Measurements from ENCODE around the gene EIF4E2. TPM values are rescaled to one million over a fixed set of nuclear protein-coding genes. Genes with fewer than 3 reads are reported as not detected.

EIF4E2 gene
- polyA plus RNA-seq, 3 donors from 2014 or later, result 60.5 to 82.0 (median 80.3) TPM

- peak overlapping the region in 1 of 6 donors; percentile 34 for H3K27ac Mint-ChIP-seq
Measured at GRCh38 chr2:232571026-232571474, 20.6 kb downstream of the EIF4E2 start.

GRCh38 chr2:232573042-232573441 is 22.6 kb downstream of the EIF4E2 start:
- no peak for DNase-seq
- Mint-ChIP-seq H3K27me3 (ENCODE audit: low read depth in 3 of 3) (peaks cover 0 to 3% (median 0%) of the 10 kb centered on the region in 3 donors), H3K9me3 (no peaks in the 10 kb centered on the region), H3K4me3 (no peak overlapping the region), H3K36me3 (peaks cover 19 to 57% (median 20%) of the 10 kb centered on the region in 3 donors), H3K4me1 (no peaks in the 10 kb centered on the region), H3K27ac (no peak overlapping the region)

More at GRCh38 chr2:232571026-232571474, 20.6 kb downstream of the EIF4E2 start:
- no peak for DNase-seq
- H3K9me3 Mint-ChIP-seq, result no peaks in the 10 kb centered on the region
- no peak overlapping the region for H3K4me3 Mint-ChIP-seq
- H3K27me3 Mint-ChIP-seq (ENCODE audit: low read depth in 3 of 3), result peaks cover 0 to 3% (median 0%) of the 10 kb centered on the region in 3 donors
- no peaks in the 10 kb centered on the region for H3K4me1 Mint-ChIP-seq
- H3K36me3 Mint-ChIP-seq, result peaks cover 18 to 66% (median 31%) of the 10 kb centered on the region in 3 donors

- H3K27me3 Mint-ChIP-seq (ENCODE audit: low read depth in 3 of 3), result peaks cover 0 to 3% (median 0%) of the 10 kb centered on the region in 3 donors
- DNase-seq, result no peak
- H3K4me3 Mint-ChIP-seq, result no peak overlapping the region
- peak overlapping the region in 1 of 6 donors; percentile 53 for H3K27ac Mint-ChIP-seq
- peaks cover 12 to 48% (median 14%) of the 10 kb centered on the region in 3 donors for H3K36me3 Mint-ChIP-seq
- no peaks in the 10 kb centered on the region for H3K4me1 Mint-ChIP-seq
- no peaks in the 10 kb centered on the region for H3K9me3 Mint-ChIP-seq
Measured at GRCh38 chr2:232573771-232574435, 23.4 kb downstream of the EIF4E2 start.

GRCh38 chr2:232574674-232575403 is 24.4 kb downstream of the EIF4E2 start:
- no peak for DNase-seq
- no peak overlapping the region for H3K27ac Mint-ChIP-seq
- H3K9me3 Mint-ChIP-seq, result no peaks in the 10 kb centered on the region
- H3K36me3 Mint-ChIP-seq, result peaks cover 5 to 42% (median 12%) of the 10 kb centered on the region in 3 donors
- no peak overlapping the region for H3K4me3 Mint-ChIP-seq
- peaks cover 0 to 2% of the 10 kb centered on the region in 2 donors for H3K4me1 Mint-ChIP-seq
- H3K27me3 Mint-ChIP-seq (ENCODE audit: low read depth in 3 of 3), result peaks cover 0 to 3% (median 0%) of the 10 kb centered on the region in 3 donors

- H3K27me3 Mint-ChIP-seq (ENCODE audit: low read depth in 3 of 3), result peaks cover 0 to 3% (median 0%) of the 10 kb centered on the region in 3 donors
- H3K4me3 Mint-ChIP-seq, result no peak overlapping the region
- no peaks in the 10 kb centered on the region for H3K9me3 Mint-ChIP-seq
- no peak overlapping the region for H3K27ac Mint-ChIP-seq
- H3K4me1 Mint-ChIP-seq, result peaks cover 0 to 8% of the 10 kb centered on the region in 2 donors
- peaks cover 5 to 40% (median 12%) of the 10 kb centered on the region in 3 donors for H3K36me3 Mint-ChIP-seq
- DNase-seq, result no peak
Measured at GRCh38 chr2:232575404-232575746, 24.9 kb downstream of the EIF4E2 start.

- peaks cover 0 to 20% of the 10 kb centered on the region in 2 donors for H3K4me1 Mint-ChIP-seq
- peaks cover 9 to 40% (median 18%) of the 10 kb centered on the region in 3 donors for H3K36me3 Mint-ChIP-seq
- no peak for DNase-seq
- H3K27me3 Mint-ChIP-seq (ENCODE audit: low read depth in 3 of 3), result peaks cover 0 to 3% (median 0%) of the 10 kb centered on the region in 3 donors
- H3K4me3 Mint-ChIP-seq, result no peak overlapping the region
- peak overlapping the region in 1 of 6 donors; percentile 34 for H3K27ac Mint-ChIP-seq
- no peaks in the 10 kb centered on the region for H3K9me3 Mint-ChIP-seq
Measured at GRCh38 chr2:232576995-232577394, 26.5 kb downstream of the EIF4E2 start.

- no peaks in the 10 kb centered on the region for H3K9me3 Mint-ChIP-seq
- H3K27ac Mint-ChIP-seq, result no peak overlapping the region
- peaks cover 17 to 47% (median 24%) of the 10 kb centered on the region in 3 donors for H3K36me3 Mint-ChIP-seq
Measured at GRCh38 chr2:232577841-232578240, 27.4 kb downstream of the EIF4E2 start.

GRCh38 chr2:232578626-232579025 is 28.1 kb downstream of the EIF4E2 start:
- H3K27ac Mint-ChIP-seq, result no peak overlapping the region
- H3K27me3 Mint-ChIP-seq (ENCODE audit: low read depth in 3 of 3), result no peaks in the 10 kb centered on the region
- H3K36me3 Mint-ChIP-seq, result peaks cover 17 to 53% (median 24%) of the 10 kb centered on the region in 3 donors

More at GRCh38 chr2:232577841-232578240, 27.4 kb downstream of the EIF4E2 start:
- peaks cover 0 to 20% of the 10 kb centered on the region in 2 donors for H3K4me1 Mint-ChIP-seq
- no peaks in the 10 kb centered on the region for H3K27me3 Mint-ChIP-seq (ENCODE audit: low read depth in 3 of 3)
- DNase-seq, result no peak
- H3K4me3 Mint-ChIP-seq, result no peak overlapping the region

GRCh38 chr2:232580648-232580981 is 30.1 kb downstream of the EIF4E2 start:
- peaks cover 17 to 38% (median 25%) of the 10 kb centered on the region in 3 donors for H3K36me3 Mint-ChIP-seq

More at GRCh38 chr2:232578626-232579025, 28.1 kb downstream of the EIF4E2 start:
- Mint-ChIP-seq H3K4me3 (no peak overlapping the region), H3K9me3 (no peaks in the 10 kb centered on the region), H3K4me1 (peaks cover 0 to 20% of the 10 kb centered on the region in 2 donors)
- no peak for DNase-seq

GRCh38 chr2:232581725-232582124 is 31.2 kb downstream of the EIF4E2 start:
- no peak for DNase-seq

More at GRCh38 chr2:232580648-232580981, 30.1 kb downstream of the EIF4E2 start:
- H3K27ac Mint-ChIP-seq, result peak overlapping the region in 1 of 6 donors; percentile 22
- no peaks in the 10 kb centered on the region for H3K9me3 Mint-ChIP-seq
- DNase-seq, result no peak
- H3K4me1 Mint-ChIP-seq, result peaks cover 0 to 20% of the 10 kb centered on the region in 2 donors
- H3K27me3 Mint-ChIP-seq (ENCODE audit: low read depth in 3 of 3), result peaks cover 0 to 1% (median 0%) of the 10 kb centered on the region in 3 donors
- H3K4me3 Mint-ChIP-seq, result no peak overlapping the region

GRCh38 chr2:232584238-232584637 is 33.7 kb downstream of the EIF4E2 start:
- Mint-ChIP-seq H3K27ac (peak overlapping the region in 1 of 6 donors; percentile 19), H3K4me3 (no peak overlapping the region), H3K27me3 (ENCODE audit: low read depth in 3 of 3) (peaks cover 0 to 1% (median 0%) of the 10 kb centered on the region in 3 donors), H3K4me1 (peaks cover 0 to 20% of the 10 kb centered on the region in 2 donors), H3K36me3 (peaks cover 12 to 30% (median 18%) of the 10 kb centered on the region in 3 donors), H3K9me3 (no peaks in the 10 kb centered on the region)
- DNase-seq, result no peak

More at GRCh38 chr2:232581725-232582124, 31.2 kb downstream of the EIF4E2 start:
- Mint-ChIP-seq H3K4me3 (no peak overlapping the region), H3K9me3 (no peaks in the 10 kb centered on the region), H3K27me3 (ENCODE audit: low read depth in 3 of 3) (peaks cover 0 to 1% (median 0%) of the 10 kb centered on the region in 3 donors), H3K27ac (no peak overlapping the region), H3K4me1 (peaks cover 0 to 20% of the 10 kb centered on the region in 2 donors), H3K36me3 (peaks cover 12 to 34% (median 21%) of the 10 kb centered on the region in 3 donors)

GRCh38 chr2:232586943-232587505 is 36.5 kb downstream of the EIF4E2 start:
- H3K36me3 Mint-ChIP-seq, result peaks cover 8 to 19% (median 11%) of the 10 kb centered on the region in 3 donors
- peaks cover 0 to 3% (median 2%) of the 10 kb centered on the region in 3 donors for H3K27me3 Mint-ChIP-seq (ENCODE audit: low read depth in 3 of 3)
- H3K9me3 Mint-ChIP-seq, result no peaks in the 10 kb centered on the region
- H3K4me1 Mint-ChIP-seq, result no peaks in the 10 kb centered on the region
- H3K27ac Mint-ChIP-seq, result no peak overlapping the region
- no peak overlapping the region for H3K4me3 Mint-ChIP-seq
- no peak for DNase-seq

- peak overlapping the region in 1 of 6 donors; percentile 22 for H3K27ac Mint-ChIP-seq
- no peak for DNase-seq
- H3K9me3 Mint-ChIP-seq, result no peaks in the 10 kb centered on the region
- H3K36me3 Mint-ChIP-seq, result peaks cover 3 to 15% (median 7%) of the 10 kb centered on the region in 3 donors
- H3K4me1 Mint-ChIP-seq, result no peaks in the 10 kb centered on the region
- peaks cover 0 to 3% (median 2%) of the 10 kb centered on the region in 3 donors for H3K27me3 Mint-ChIP-seq (ENCODE audit: low read depth in 3 of 3)
- no peak overlapping the region for H3K4me3 Mint-ChIP-seq
Measured at GRCh38 chr2:232587512-232587911, 37.0 kb downstream of the EIF4E2 start.
